Measurements from ENCODE around the gene AP4M1.

- no peak for TF ChIP-seq CTCF (conservative IDR thresholded peaks at IDR 0.05; ENCODE audit: low read length)
- no peak for TF ChIP-seq EZH2phosphoT487 (IDR thresholded peaks at IDR 0.05; ENCODE audit: borderline replicate concordance, low read depth, low read length)
Observed at GRCh38 chr7:100148225-100148558, 46.7 kb downstream of the AP4M1 start.

All from OCI-LY7 (cell line).